GM12864 (cell line): ENCODE data around the gene KCNQ1.
A peak's percentile ranks its signal among the peaks of the same experiment; 100 is the strongest.

Experiments used
- DNase-seq: peaks from one replicate; pipeline ENCODE4 v3.0.0-alpha.2; 2011; ENCODE audit warnings: low read depth
- H3K4me3 ChIP-seq: 2 replicates; pipeline ENCODE4 v1.5.1; 2011; ENCODE audit warnings: mild to moderate bottlenecking, low read depth, low read length, control low read depth
- CTCF ChIP-seq: IDR thresholded peaks from 2 replicates; pipeline ENCODE4 v1.5.1; 2011; ENCODE audit warnings: low read depth, mild to moderate bottlenecking, moderate library complexity, low read length, control low read depth, inconsistent platforms; ENCODE audit errors: missing control alignments

Gene KCNQ1

GRCh38 chr11:2425506-2425905, 19.3 kb upstream of the KCNQ1 start:
- TF ChIP-seq CTCF = no peak
- no peak overlapping the region for H3K4me3 ChIP-seq
- no peak for DNase-seq

GRCh38 chr11:2426221-2426620, 18.6 kb upstream of the KCNQ1 start:
- no peak overlapping the region for H3K4me3 ChIP-seq
- DNase-seq = no peak
- no peak for TF ChIP-seq CTCF

GRCh38 chr11:2426826-2427521, 17.8 kb upstream of the KCNQ1 start:
- DNase-seq = no peak
- no peak for TF ChIP-seq CTCF
- no peak overlapping the region for H3K4me3 ChIP-seq

GRCh38 chr11:2427721-2428321, 17.0 kb upstream of the KCNQ1 start:
- no peak for DNase-seq
- no peak for TF ChIP-seq CTCF
- no peak overlapping the region for H3K4me3 ChIP-seq

GRCh38 chr11:2428322-2428795, 16.4 kb upstream of the KCNQ1 start:
- H3K4me3 ChIP-seq = no peak overlapping the region
- TF ChIP-seq CTCF = peak; percentile 86
- DNase-seq = no peak

GRCh38 chr11:2431395-2431794, 13.4 kb upstream of the KCNQ1 start:
- TF ChIP-seq CTCF = no peak

More at GRCh38 chr11:2431395-2431794, 13.4 kb upstream of the KCNQ1 start:
- no peak overlapping the region for H3K4me3 ChIP-seq
- no peak for DNase-seq
